Parathyroid adenoma (tissue), 2 donors: ENCODE data around the gene TMEFF1.
A peak's percentile ranks its signal among the peaks of the same experiment; 100 is the strongest.

Experiments used
- H2AFZ ChIP-seq: fragments of 300-600 bp; sonication (generic); one replicate; pipeline ENCODE4 v1.7.0; 2017; ENCODE audit warnings: antibody characterized with exemption, mild to moderate bottlenecking
- H3K27ac ChIP-seq: fragments of 300-600 bp; sonication (generic); one replicate; pipeline ENCODE4 v1.7.0; 2017
- H3K27me3 ChIP-seq: fragments of 300-600 bp; sonication (generic); one replicate; pipeline ENCODE4 v1.7.0; 2017; ENCODE audit warnings: low read length; ENCODE audit not compliant: control insufficient read depth, insufficient read depth
- H3K36me3 ChIP-seq: fragments of 300-600 bp; sonication (generic); one replicate; pipeline ENCODE4 v1.7.0; 2017; ENCODE audit warnings: low read length; ENCODE audit not compliant: control insufficient read depth, insufficient read depth
- H3K4me1 ChIP-seq: fragments of 300-600 bp; sonication (generic); one replicate; pipeline ENCODE4 v1.7.0; 2017; ENCODE audit warnings: control low read depth
- H3K4me2 ChIP-seq: fragments of 300-600 bp; sonication (generic); one replicate; pipeline ENCODE4 v1.7.0; 2017; ENCODE audit warnings: low read length
- H3K4me3 ChIP-seq: fragments of 300-600 bp; sonication (generic); one replicate; pipeline ENCODE4 v1.7.0; 2017; ENCODE audit warnings: low read depth, low read length
- H3K79me2 ChIP-seq: fragments of 300-600 bp; sonication (generic); one replicate; pipeline ENCODE4 v1.7.0; 2017; ENCODE audit warnings: control low read depth
- H3K9ac ChIP-seq: fragments of 300-600 bp; sonication (generic); one replicate; pipeline ENCODE4 v1.7.0; 2017; ENCODE audit warnings: mild to moderate bottlenecking
- H3K9me3 ChIP-seq: fragments of 300-600 bp; sonication (generic); one replicate; pipeline ENCODE4 v1.7.0; 2017; ENCODE audit warnings: low read length; ENCODE audit not compliant: control insufficient read depth
- TF ChIP-seq, protein P1 (sequence below): fragments of 300-600 bp; sonication (generic); IDR thresholded peaks from one replicate; pipeline ENCODE4 v1.7.0; 2017; ENCODE audit warnings: antibody characterized with exemption, mild to moderate bottlenecking
- donor health status: primary hyperparathyroidism.

The TMEFF1 gene

DNA sequence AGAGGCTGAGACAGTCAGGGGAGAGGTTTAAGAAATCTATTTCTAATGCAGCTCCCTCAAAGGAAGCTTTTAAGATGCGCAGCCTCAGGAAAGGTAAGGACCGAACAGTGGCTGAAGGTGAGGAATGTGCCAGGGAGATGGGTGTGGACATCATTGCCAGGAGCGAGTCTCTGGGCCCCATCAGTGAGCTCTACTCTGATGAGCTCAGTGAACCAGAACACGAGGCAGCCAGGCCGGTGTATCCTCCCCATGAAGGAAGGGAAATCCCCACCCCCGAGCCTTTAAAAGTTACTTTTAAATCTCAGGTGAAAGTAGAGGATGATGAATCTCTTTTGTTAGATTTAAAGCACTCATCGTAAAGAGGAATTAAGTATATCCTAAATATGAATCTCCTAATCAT, 113.1 kb downstream of the TMEFF1 start:
- H3K27ac ChIP-seq, result no peak overlapping the region
- H3K4me3 ChIP-seq, result no peak overlapping the region
- H2AFZ ChIP-seq, result peak overlapping the region; percentile 42
- H3K36me3 ChIP-seq, result no peaks in the 10 kb centered on the region
- H3K9me3 ChIP-seq, result no peaks in the 10 kb centered on the region
- H3K9ac ChIP-seq, result no peak overlapping the region
- H3K4me2 ChIP-seq, result no peak overlapping the region
- no peaks in the 10 kb centered on the region for H3K27me3 ChIP-seq
- H3K79me2 ChIP-seq, result no peaks in the 10 kb centered on the region
- H3K4me1 ChIP-seq, result peaks cover 5% of the 10 kb centered on the region
- TF ChIP-seq, protein P1, sequence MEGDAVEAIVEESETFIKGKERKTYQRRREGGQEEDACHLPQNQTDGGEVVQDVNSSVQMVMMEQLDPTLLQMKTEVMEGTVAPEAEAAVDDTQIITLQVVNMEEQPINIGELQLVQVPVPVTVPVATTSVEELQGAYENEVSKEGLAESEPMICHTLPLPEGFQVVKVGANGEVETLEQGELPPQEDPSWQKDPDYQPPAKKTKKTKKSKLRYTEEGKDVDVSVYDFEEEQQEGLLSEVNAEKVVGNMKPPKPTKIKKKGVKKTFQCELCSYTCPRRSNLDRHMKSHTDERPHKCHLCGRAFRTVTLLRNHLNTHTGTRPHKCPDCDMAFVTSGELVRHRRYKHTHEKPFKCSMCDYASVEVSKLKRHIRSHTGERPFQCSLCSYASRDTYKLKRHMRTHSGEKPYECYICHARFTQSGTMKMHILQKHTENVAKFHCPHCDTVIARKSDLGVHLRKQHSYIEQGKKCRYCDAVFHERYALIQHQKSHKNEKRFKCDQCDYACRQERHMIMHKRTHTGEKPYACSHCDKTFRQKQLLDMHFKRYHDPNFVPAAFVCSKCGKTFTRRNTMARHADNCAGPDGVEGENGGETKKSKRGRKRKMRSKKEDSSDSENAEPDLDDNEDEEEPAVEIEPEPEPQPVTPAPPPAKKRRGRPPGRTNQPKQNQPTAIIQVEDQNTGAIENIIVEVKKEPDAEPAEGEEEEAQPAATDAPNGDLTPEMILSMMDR, result no peak

DNA sequence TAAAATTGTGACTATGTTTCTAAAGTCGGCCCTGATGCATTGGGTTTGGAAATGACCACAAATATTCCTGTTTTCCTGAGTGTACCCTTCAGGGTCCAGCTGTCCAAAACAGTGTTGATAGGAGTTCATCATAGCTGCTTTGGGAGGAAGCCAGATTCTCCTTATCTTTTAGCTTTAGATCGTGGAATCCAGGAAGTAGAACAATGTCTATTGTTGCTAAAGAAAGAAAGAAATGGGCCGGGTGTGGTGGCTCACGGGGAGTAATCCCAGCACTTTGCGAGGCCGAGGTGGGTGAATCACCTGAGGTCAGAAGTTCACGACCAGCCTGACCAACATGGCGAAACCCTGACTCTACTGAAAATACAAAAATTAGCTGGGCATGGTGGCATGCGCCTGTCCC, 114.4 kb downstream of the TMEFF1 start:
- H3K9ac ChIP-seq, result no peak overlapping the region
- no peaks in the 10 kb centered on the region for H3K79me2 ChIP-seq
- H3K4me1 ChIP-seq, result peaks cover 5% of the 10 kb centered on the region
- no peak overlapping the region for H3K27ac ChIP-seq
- no peak overlapping the region for H2AFZ ChIP-seq
- TF ChIP-seq, protein P1, result no peak
- no peaks in the 10 kb centered on the region for H3K36me3 ChIP-seq
- no peaks in the 10 kb centered on the region for H3K9me3 ChIP-seq
- no peak overlapping the region for H3K4me3 ChIP-seq
- H3K27me3 ChIP-seq, result no peaks in the 10 kb centered on the region
- no peak overlapping the region for H3K4me2 ChIP-seq

DNA sequence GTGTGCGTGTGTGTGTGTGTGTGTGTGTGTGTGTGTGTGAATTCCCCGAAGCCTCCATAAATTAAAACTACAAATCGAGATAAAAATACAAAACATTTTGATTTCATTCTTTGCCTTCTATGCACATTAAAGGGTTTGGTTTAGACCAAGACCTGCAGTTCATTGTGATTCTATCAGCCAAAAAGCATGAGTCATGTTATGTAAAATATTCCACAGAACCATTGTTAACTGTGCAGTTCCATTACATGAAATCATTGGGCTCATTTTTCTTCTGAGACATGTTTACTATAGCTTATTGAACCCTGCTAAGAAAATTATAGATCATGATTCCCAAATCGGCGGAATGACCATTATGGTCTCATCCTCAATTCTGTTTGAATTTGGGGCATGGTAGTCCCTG, 116.6 kb downstream of the TMEFF1 start:
- H3K27me3 ChIP-seq, result no peaks in the 10 kb centered on the region
- no peak overlapping the region for H3K4me3 ChIP-seq
- no peak overlapping the region for H3K4me2 ChIP-seq
- no peaks in the 10 kb centered on the region for H3K36me3 ChIP-seq
- TF ChIP-seq, protein P1, result no peak
- no peak overlapping the region for H3K9ac ChIP-seq
- no peak overlapping the region for H3K27ac ChIP-seq
- no peaks in the 10 kb centered on the region for H3K79me2 ChIP-seq
- no peaks in the 10 kb centered on the region for H3K9me3 ChIP-seq
- H2AFZ ChIP-seq, result no peak overlapping the region
- H3K4me1 ChIP-seq, result peaks cover 5% of the 10 kb centered on the region

DNA sequence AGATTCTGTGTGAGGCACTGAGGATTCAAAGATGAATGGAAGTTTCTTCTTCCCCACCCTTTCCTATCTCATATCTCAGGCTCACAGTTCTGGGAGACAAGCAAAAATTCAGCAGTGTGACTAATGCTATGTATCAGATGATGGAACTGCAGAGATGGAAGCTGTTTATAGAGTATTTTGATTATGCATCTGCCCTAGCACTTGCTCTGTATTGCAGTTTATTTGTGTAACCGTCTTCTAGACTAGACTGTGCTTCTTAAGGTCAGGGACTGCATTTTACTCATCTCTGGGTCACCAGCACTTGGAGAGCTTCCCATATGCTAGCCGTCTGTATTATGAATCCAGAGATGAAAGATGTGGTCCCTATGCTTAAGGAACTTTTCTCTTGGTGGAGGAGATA, 117.5 kb downstream of the TMEFF1 start:
- H3K27ac ChIP-seq, result no peak overlapping the region
- TF ChIP-seq, protein P1, result no peak

DNA sequence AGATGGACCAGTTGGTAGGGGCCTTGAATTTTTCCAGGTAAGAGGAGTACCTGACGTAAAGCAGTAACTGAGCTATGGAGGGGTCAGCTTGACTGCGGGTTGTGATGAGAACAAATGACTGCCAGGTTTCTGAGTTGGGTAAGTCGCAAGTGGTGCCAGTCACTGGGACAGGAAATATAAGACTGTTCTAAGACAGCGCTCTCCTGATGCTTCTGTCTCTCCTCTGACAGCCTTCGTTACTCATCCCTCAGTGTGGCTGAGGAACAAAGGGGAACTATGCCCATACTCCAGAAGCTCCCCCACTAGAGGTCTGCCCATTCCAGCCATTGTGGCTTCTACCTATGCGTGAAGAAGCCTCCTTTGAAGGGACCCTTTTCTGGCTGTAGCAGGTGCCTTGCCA, 118.2 kb downstream of the TMEFF1 start:
- H3K9me3 ChIP-seq, result no peaks in the 10 kb centered on the region
- H3K4me3 ChIP-seq, result no peak overlapping the region
- H3K4me2 ChIP-seq, result no peak overlapping the region
- H3K9ac ChIP-seq, result no peak overlapping the region
- H3K36me3 ChIP-seq, result no peaks in the 10 kb centered on the region
- no peaks in the 10 kb centered on the region for H3K79me2 ChIP-seq
- TF ChIP-seq, protein P1, result no peak
- H2AFZ ChIP-seq, result no peak overlapping the region
- no peak overlapping the region for H3K27ac ChIP-seq
- H3K27me3 ChIP-seq, result no peaks in the 10 kb centered on the region
- no peaks in the 10 kb centered on the region for H3K4me1 ChIP-seq

More for the DNA sequence above, 117.5 kb downstream of the TMEFF1 start:
- peaks cover 2% of the 10 kb centered on the region for H3K4me1 ChIP-seq
- no peak overlapping the region for H3K4me2 ChIP-seq
- H3K4me3 ChIP-seq, result no peak overlapping the region
- no peak overlapping the region for H2AFZ ChIP-seq
- H3K79me2 ChIP-seq, result no peaks in the 10 kb centered on the region
- H3K9me3 ChIP-seq, result no peaks in the 10 kb centered on the region
- H3K27me3 ChIP-seq, result no peaks in the 10 kb centered on the region
- H3K36me3 ChIP-seq, result no peaks in the 10 kb centered on the region
- no peak overlapping the region for H3K9ac ChIP-seq
